ENCODE measurements around the gene PGRMC2.

Gene PGRMC2

GRCh38 chr4:128323401-128323800 lies 35.8 kb upstream of the PGRMC2 start:
- Histone ChIP-seq H3K79me2 (ENCODE audit: control insufficient read depth, low read length) (no peaks in the 10 kb centered on the region), H4K20me1 (ENCODE audit: control insufficient read depth, insufficient read depth, low read depth, low read length) (no peaks in the 10 kb centered on the region), H3K36me3 (ENCODE audit: control insufficient read depth, low read length) (peaks cover 5% of the 10 kb centered on the region; the same call in 1 of the 2 replicates), H3F3A (ENCODE audit: control insufficient read depth, insufficient read depth) (no peaks in the 10 kb centered on the region), H3K4me3 (ENCODE audit: low read length) (no peak overlapping the region), H3K9me3 (ENCODE audit: control insufficient read depth, insufficient read depth, low read length) (no peaks in the 10 kb centered on the region), H3K27ac (ENCODE audit: low read depth, low read length) (no peak overlapping the region), H3K4me1 (ENCODE audit: control insufficient read depth, low read length) (no peaks in the 10 kb centered on the region), H3K27me3 (ENCODE audit: control insufficient read depth, low read length) (no peaks in the 10 kb centered on the region), H3K9me2 (replicated peaks; ENCODE audit: control insufficient read depth, low read length) (no peaks in the 10 kb centered on the region), H3K4me2 (ENCODE audit: low read length) (no peak overlapping the region)
- TF ChIP-seq EZH2phosphoT487 (IDR thresholded peaks at IDR 0.05; ENCODE audit: borderline replicate concordance, low read length) (no peak), CTCF (IDR thresholded peaks at IDR 0.05; ENCODE audit: low read depth, low read length, poor library complexity, severe bottlenecking) (no peak)

GRCh38 chr4:128322986-128323385 lies 35.4 kb upstream of the PGRMC2 start:
- H3K9me2 ChIP-seq (replicated peaks; ENCODE audit: control insufficient read depth, low read length) = no peaks in the 10 kb centered on the region
- no peak overlapping the region for H3K4me2 ChIP-seq (ENCODE audit: low read length)
- no peak overlapping the region for H3K27ac ChIP-seq (ENCODE audit: low read depth, low read length)
- TF ChIP-seq EZH2phosphoT487 (IDR thresholded peaks at IDR 0.05; ENCODE audit: borderline replicate concordance, low read length) (no peak), CTCF (IDR thresholded peaks at IDR 0.05; ENCODE audit: low read depth, low read length, poor library complexity, severe bottlenecking) (no peak)
- peaks cover 5% of the 10 kb centered on the region; the same call in 1 of the 2 replicates for H3K36me3 ChIP-seq (ENCODE audit: control insufficient read depth, low read length)
- H3K79me2 ChIP-seq (ENCODE audit: control insufficient read depth, low read length) = no peaks in the 10 kb centered on the region
- no peaks in the 10 kb centered on the region for H3K4me1 ChIP-seq (ENCODE audit: control insufficient read depth, low read length)
- no peak overlapping the region for H3K4me3 ChIP-seq (ENCODE audit: low read length)
- no peaks in the 10 kb centered on the region for H3F3A ChIP-seq (ENCODE audit: control insufficient read depth, insufficient read depth)
- H3K9me3 ChIP-seq (ENCODE audit: control insufficient read depth, insufficient read depth, low read length) = no peaks in the 10 kb centered on the region
- H3K27me3 ChIP-seq (ENCODE audit: control insufficient read depth, low read length) = no peaks in the 10 kb centered on the region
- no peaks in the 10 kb centered on the region for H4K20me1 ChIP-seq (ENCODE audit: control insufficient read depth, insufficient read depth, low read depth, low read length)

- TF ChIP-seq EZH2phosphoT487 (IDR thresholded peaks at IDR 0.05; ENCODE audit: borderline replicate concordance, low read length) (no peak), CTCF (IDR thresholded peaks at IDR 0.05; ENCODE audit: low read depth, low read length, poor library complexity, severe bottlenecking) (no peak)
- Histone ChIP-seq H3K79me2 (ENCODE audit: control insufficient read depth, low read length) (no peaks in the 10 kb centered on the region), H3K36me3 (ENCODE audit: control insufficient read depth, low read length) (peaks cover 5% of the 10 kb centered on the region; the same call in 1 of the 2 replicates), H3K27ac (ENCODE audit: low read depth, low read length) (no peak overlapping the region), H3K4me2 (ENCODE audit: low read length) (no peak overlapping the region), H3K9me3 (ENCODE audit: control insufficient read depth, insufficient read depth, low read length) (no peaks in the 10 kb centered on the region), H4K20me1 (ENCODE audit: control insufficient read depth, insufficient read depth, low read depth, low read length) (no peaks in the 10 kb centered on the region), H3F3A (ENCODE audit: control insufficient read depth, insufficient read depth) (no peaks in the 10 kb centered on the region), H3K27me3 (ENCODE audit: control insufficient read depth, low read length) (no peaks in the 10 kb centered on the region), H3K4me1 (ENCODE audit: control insufficient read depth, low read length) (no peaks in the 10 kb centered on the region), H3K4me3 (ENCODE audit: low read length) (no peak overlapping the region), H3K9me2 (replicated peaks; ENCODE audit: control insufficient read depth, low read length) (no peaks in the 10 kb centered on the region)
Measured at GRCh38 chr4:128322311-128322710, 34.7 kb upstream of the PGRMC2 start.
